Mucosa of stomach (tissue), 1 donor: ENCODE results near the gene ZNF208.
"Not testable (repeated sequence)": the region's sequence is repeated elsewhere in the genome, so short reads cannot be mapped to it uniquely, and the experiment has no call there.

ENCODE experiments used
- H3K27me3 ChIP-seq: one replicate; pipeline ENCODE4 v1.7.0; 2013; ENCODE audit warnings: mild to moderate bottlenecking, low read length; ENCODE audit not compliant: control insufficient read depth, insufficient read depth
- H3K36me3 ChIP-seq: one replicate; pipeline ENCODE4 v1.7.0; 2013; ENCODE audit warnings: low read length; ENCODE audit not compliant: control insufficient read depth, insufficient read depth
- H3K4me1 ChIP-seq: one replicate; pipeline ENCODE4 v1.7.0; 2013; ENCODE audit warnings: mild to moderate bottlenecking, low read length; ENCODE audit not compliant: control insufficient read depth, insufficient read depth
- H3K4me3 ChIP-seq: one replicate; pipeline ENCODE4 v1.7.0; 2013; ENCODE audit warnings: low read length
- H3K9ac ChIP-seq: one replicate; pipeline ENCODE4 v1.7.0; 2013; ENCODE audit warnings: mild to moderate bottlenecking, low read length, moderate library complexity
- H3K9me3 ChIP-seq: one replicate; pipeline ENCODE4 v1.7.0; 2013; ENCODE audit warnings: mild to moderate bottlenecking, low read length, moderate library complexity; ENCODE audit not compliant: control insufficient read depth
- donor health status: Pancreatic carcinoma.

ZNF208 gene

GRCh38 chr19:21915411-21915810, 95.3 kb downstream of the ZNF208 start:
- Histone ChIP-seq H3K36me3 (no peaks in the 10 kb centered on the region), H3K9ac (no peak overlapping the region), H3K27me3 (no peaks in the 10 kb centered on the region), H3K4me3 (no peak overlapping the region), H3K9me3 (peaks cover 3% of the 10 kb centered on the region), H3K4me1 (no peaks in the 10 kb centered on the region)

GRCh38 chr19:21912654-21913053, 98.1 kb downstream of the ZNF208 start:
- Histone ChIP-seq H3K36me3 (no peaks in the 10 kb centered on the region), H3K4me3 (no peak overlapping the region), H3K27me3 (no peaks in the 10 kb centered on the region), H3K4me1 (no peaks in the 10 kb centered on the region), H3K9me3 (peaks cover 3% of the 10 kb centered on the region), H3K9ac (no peak overlapping the region)

- Histone ChIP-seq H3K9me3 (peaks cover 3% of the 10 kb centered on the region), H3K36me3 (no peaks in the 10 kb centered on the region), H3K4me1 (no peaks in the 10 kb centered on the region), H3K27me3 (no peaks in the 10 kb centered on the region), H3K9ac (no peak overlapping the region), H3K4me3 (no peak overlapping the region)
Observed at GRCh38 chr19:21910318-21910717, 100.4 kb downstream of the ZNF208 start.

GRCh38 chr19:21908066-21908465, 102.7 kb downstream of the ZNF208 start:
- peaks cover 3% of the 10 kb centered on the region for H3K9me3 ChIP-seq
- H3K4me1 ChIP-seq: no peaks in the 10 kb centered on the region
- no peak overlapping the region for H3K9ac ChIP-seq
- H3K4me3 ChIP-seq: no peak overlapping the region
- H3K36me3 ChIP-seq: no peaks in the 10 kb centered on the region
- H3K27me3 ChIP-seq: no peaks in the 10 kb centered on the region

DNA sequence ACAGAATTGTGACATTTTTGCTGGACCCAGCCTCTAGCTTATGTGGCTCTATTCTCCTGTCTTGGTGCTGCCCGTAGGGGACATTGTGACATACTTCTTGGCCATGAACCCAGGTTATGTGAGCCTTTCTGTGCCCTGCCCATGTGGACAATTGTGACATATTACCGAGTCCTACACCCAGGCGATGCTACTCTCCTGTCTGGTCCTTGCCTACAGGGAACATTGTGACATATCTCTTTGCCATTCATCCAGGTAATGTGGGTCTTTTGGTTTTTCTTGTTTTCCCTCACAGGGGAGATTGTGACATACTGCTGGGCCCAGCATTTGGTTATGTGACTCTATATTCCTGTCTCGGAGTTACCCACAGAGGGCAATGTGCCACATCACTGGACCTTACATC, 103.2 kb downstream of the ZNF208 start:
- H3K4me1 ChIP-seq: no peaks in the 10 kb centered on the region
- H3K4me3 ChIP-seq: no peak overlapping the region
- no peak overlapping the region for H3K9ac ChIP-seq
- H3K36me3 ChIP-seq: no peaks in the 10 kb centered on the region
- no peaks in the 10 kb centered on the region for H3K27me3 ChIP-seq
- H3K9me3 ChIP-seq: peaks cover 3% of the 10 kb centered on the region

GRCh38 chr19:21902571-21902970, 108.2 kb downstream of the ZNF208 start:
- no peak overlapping the region for H3K9ac ChIP-seq
- H3K27me3 ChIP-seq: no peaks in the 10 kb centered on the region
- H3K36me3 ChIP-seq: no peaks in the 10 kb centered on the region
- no peaks in the 10 kb centered on the region for H3K4me1 ChIP-seq
- no peak overlapping the region for H3K4me3 ChIP-seq
- H3K9me3 ChIP-seq: no peaks in the 10 kb centered on the region

- Histone ChIP-seq H3K27me3 (no peaks in the 10 kb centered on the region), H3K9me3 (no peaks in the 10 kb centered on the region), H3K4me1 (no peaks in the 10 kb centered on the region), H3K4me3 (no peak overlapping the region), H3K36me3 (no peaks in the 10 kb centered on the region), H3K9ac (no peak overlapping the region)
Observed at GRCh38 chr19:21901861-21902260, 108.9 kb downstream of the ZNF208 start.

GRCh38 chr19:21900401-21900800, 110.3 kb downstream of the ZNF208 start:
- Histone ChIP-seq H3K27me3 (no peaks in the 10 kb centered on the region), H3K9me3 (no peaks in the 10 kb centered on the region), H3K4me3 (no peak overlapping the region), H3K36me3 (no peaks in the 10 kb centered on the region), H3K9ac (no peak overlapping the region), H3K4me1 (no peaks in the 10 kb centered on the region)

DNA sequence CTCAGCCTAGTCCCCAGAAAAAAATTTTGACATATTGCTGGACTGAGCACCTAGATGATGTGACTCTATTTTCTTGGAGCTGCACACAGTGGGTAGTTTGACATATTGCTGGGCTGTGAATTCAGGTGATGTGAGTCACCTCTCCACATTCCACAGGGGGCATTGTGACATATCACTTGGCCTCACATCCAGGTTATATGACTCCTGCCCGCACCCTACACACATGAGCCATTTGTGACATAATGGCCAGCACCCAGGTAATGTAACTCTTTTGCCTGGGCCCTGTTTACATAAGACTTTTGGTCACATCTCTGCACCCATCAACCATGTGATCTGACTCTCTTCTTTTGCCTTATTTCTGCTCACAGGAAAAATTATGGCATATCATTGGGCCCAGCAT, 119.7 kb downstream of the ZNF208 start:
- Histone ChIP-seq H3K9ac (no peak overlapping the region), H3K9me3 (no peaks in the 10 kb centered on the region), H3K4me3 (no peak overlapping the region), H3K36me3 (no peaks in the 10 kb centered on the region), H3K4me1 (no peaks in the 10 kb centered on the region), H3K27me3 (no peaks in the 10 kb centered on the region)

- not testable (repeated sequence) for H3K27me3 ChIP-seq, H3K4me3 ChIP-seq, H3K36me3 ChIP-seq, H3K4me1 ChIP-seq, H3K9ac ChIP-seq, H3K9me3 ChIP-seq
Observed at GRCh38 chr19:21890017-21890416, 120.7 kb downstream of the ZNF208 start.

GRCh38 chr19:21885516-21885915, 125.2 kb downstream of the ZNF208 start:
- not testable (repeated sequence) for H3K9me3 ChIP-seq, H3K4me1 ChIP-seq, H3K27me3 ChIP-seq, H3K9ac ChIP-seq, H3K36me3 ChIP-seq, H3K4me3 ChIP-seq

GRCh38 chr19:21884786-21885185, 126.0 kb downstream of the ZNF208 start:
- not testable (repeated sequence) for H3K9ac ChIP-seq, H3K4me3 ChIP-seq, H3K27me3 ChIP-seq, H3K4me1 ChIP-seq, H3K9me3 ChIP-seq, H3K36me3 ChIP-seq

DNA sequence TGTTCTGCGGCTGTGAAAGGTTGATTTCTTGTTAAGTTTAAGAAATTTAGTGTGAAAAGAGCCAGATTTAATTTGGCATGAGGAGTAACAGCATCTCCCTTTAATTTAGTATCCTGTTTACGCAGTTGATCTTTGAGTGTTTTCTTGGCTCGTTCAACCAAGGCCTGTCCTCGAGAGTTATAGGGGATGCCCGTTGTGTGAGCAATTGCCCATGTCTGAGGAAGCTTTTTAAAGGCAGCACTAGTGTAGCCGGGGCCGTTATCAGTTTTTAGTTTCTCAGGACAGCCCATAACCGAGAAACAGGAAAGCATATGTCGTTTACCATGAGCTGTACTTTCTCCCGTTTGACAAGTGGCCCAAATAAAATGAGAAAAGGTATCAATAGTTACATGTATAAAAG, 127.2 kb downstream of the ZNF208 start:
- no peak overlapping the region for H3K4me3 ChIP-seq
- no peak overlapping the region for H3K9ac ChIP-seq
- H3K9me3 ChIP-seq: no peaks in the 10 kb centered on the region
- no peaks in the 10 kb centered on the region for H3K4me1 ChIP-seq
- H3K27me3 ChIP-seq: no peaks in the 10 kb centered on the region
- H3K36me3 ChIP-seq: no peaks in the 10 kb centered on the region
